ENCODE data around the gene TTC21B. TPM values are rescaled to one million over a fixed set of nuclear protein-coding genes. Genes with fewer than 3 reads are reported as not detected.

Gene TTC21B
- total and polyA plus RNA-seq, 2 of the 8 experiments (the other 6 are each of a cell fraction or from before 2014, with no cell fraction given): 6.9 to 20.8 TPM

GRCh38 chr2:165957030-165957675, 3.6 kb upstream of the TTC21B start (continued):
- no peak for TF ChIP-seq CHD7 (IDR thresholded peaks at IDR 0.05; ENCODE audit: insufficient replicate concordance, low read length)
- no peak for TF ChIP-seq TAF1 (IDR thresholded peaks at IDR 0.05; ENCODE audit: low read depth, low read length)
- no peak for TF ChIP-seq HDAC2 (IDR thresholded peaks at IDR 0.05; ENCODE audit: borderline replicate concordance in 1 of 2, low read depth in 2 of 2, low read length in 2 of 2)
- TF ChIP-seq RFX5 (IDR thresholded peaks at IDR 0.05; ENCODE audit: borderline replicate concordance, low read depth, low read length): no peak
- TF ChIP-seq E2F6 (IDR thresholded peaks at IDR 0.05): no peak
- no peak for TF ChIP-seq NRF1 (IDR thresholded peaks at IDR 0.05; ENCODE audit: low read depth, low read length)
